LNCaP clone FGC (cell line): ENCODE results near the gene CAMK2A.

Experiments used
- DNase-seq: peaks from one replicate; pipeline ENCODE4 v3.0.0-alpha.2; 2011; ENCODE audit warnings: low read depth
- H3K4me3 ChIP-seq: 2 replicates; pipeline ENCODE4 v1.5.1; 2011; ENCODE audit warnings: mild to moderate bottlenecking, low read depth, low read length, control low read depth
- TF ChIP-seq, protein P1 (sequence below): IDR thresholded peaks from 2 replicates; pipeline ENCODE4 v1.5.1; 2012; ENCODE audit warnings: mild to moderate bottlenecking; ENCODE audit not compliant: control insufficient read depth, insufficient read depth; ENCODE audit errors: extremely low read depth

The CAMK2A gene

DNA sequence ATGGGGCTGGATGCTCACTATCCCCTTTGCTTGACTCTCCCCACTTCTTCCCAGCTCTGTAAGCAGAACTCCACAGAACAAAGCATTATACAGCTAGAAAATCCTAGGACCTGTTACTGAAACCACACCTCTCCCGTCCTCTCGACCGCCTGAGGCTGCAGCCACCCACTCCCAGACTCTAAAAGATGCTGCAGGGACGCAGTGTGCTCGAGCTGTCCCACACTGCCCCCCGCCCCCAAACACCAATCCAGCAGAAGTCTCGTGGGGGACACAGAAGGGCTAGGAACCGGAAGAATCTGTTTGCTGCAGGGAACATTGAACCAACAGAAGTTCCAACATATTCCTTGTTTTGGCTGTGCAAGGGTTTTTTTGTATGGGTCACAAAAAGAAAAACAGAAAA, 7.6 kb downstream of the CAMK2A start:
- TF ChIP-seq, protein P1, sequence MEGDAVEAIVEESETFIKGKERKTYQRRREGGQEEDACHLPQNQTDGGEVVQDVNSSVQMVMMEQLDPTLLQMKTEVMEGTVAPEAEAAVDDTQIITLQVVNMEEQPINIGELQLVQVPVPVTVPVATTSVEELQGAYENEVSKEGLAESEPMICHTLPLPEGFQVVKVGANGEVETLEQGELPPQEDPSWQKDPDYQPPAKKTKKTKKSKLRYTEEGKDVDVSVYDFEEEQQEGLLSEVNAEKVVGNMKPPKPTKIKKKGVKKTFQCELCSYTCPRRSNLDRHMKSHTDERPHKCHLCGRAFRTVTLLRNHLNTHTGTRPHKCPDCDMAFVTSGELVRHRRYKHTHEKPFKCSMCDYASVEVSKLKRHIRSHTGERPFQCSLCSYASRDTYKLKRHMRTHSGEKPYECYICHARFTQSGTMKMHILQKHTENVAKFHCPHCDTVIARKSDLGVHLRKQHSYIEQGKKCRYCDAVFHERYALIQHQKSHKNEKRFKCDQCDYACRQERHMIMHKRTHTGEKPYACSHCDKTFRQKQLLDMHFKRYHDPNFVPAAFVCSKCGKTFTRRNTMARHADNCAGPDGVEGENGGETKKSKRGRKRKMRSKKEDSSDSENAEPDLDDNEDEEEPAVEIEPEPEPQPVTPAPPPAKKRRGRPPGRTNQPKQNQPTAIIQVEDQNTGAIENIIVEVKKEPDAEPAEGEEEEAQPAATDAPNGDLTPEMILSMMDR: no peak
- DNase-seq: no peak
- no peak overlapping the region for H3K4me3 ChIP-seq

DNA sequence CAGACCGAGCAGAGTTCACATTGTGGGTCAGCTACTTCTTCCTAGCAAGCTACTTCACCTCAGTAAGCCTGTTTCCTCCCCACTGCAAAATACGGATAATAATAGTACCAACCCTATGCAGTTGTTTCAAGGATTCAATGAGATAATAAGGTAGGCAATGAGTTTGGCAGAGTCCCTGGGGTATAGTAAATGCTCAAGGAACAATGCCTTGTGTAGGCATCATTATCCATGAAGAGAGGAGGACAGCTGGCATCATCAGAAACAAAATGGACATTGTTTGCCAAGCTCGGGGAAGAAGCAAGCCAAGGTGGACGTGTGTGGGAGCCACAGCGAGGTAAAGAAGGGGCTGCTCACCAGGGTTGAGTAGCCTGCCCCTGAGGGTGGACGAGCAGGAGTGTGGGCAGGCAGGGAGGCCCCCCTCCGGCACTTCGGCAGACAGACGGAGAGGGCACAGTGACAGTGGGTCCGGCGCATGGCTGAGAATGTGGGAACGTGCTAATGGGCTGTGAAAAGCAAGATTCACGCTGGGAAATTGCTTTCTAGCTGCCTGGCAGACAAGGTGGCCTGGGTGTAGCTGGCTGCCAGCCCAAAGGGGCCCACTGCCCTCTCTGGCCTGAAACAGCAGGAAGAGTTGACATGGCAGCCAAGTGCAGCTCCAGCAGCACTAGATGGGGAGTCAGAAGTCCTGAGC, 10.1 kb downstream of the CAMK2A start:
- TF ChIP-seq, protein P1: no peak
- no peak for DNase-seq
- H3K4me3 ChIP-seq: no peak overlapping the region

DNA sequence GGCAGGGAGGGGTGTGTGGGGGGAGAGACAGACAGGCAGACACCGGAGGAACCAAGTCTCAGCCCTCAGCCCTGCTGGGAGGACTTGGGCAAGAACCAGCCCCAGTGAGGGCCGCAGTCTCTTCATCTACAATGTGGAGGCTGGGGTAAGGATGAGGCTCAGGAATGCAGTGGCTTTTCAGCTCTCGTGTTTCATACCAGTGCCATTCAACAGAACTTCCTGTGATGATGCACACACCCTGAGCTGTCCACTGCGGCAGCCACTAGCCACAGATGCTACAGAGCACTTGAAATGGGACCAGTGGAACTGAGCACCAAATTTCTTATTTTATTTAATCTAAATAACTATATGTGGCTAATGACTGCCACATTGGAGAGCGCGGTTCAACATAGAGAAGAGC, 10.7 kb downstream of the CAMK2A start:
- TF ChIP-seq, protein P1: no peak
- no peak overlapping the region for H3K4me3 ChIP-seq
- DNase-seq: no peak

DNA sequence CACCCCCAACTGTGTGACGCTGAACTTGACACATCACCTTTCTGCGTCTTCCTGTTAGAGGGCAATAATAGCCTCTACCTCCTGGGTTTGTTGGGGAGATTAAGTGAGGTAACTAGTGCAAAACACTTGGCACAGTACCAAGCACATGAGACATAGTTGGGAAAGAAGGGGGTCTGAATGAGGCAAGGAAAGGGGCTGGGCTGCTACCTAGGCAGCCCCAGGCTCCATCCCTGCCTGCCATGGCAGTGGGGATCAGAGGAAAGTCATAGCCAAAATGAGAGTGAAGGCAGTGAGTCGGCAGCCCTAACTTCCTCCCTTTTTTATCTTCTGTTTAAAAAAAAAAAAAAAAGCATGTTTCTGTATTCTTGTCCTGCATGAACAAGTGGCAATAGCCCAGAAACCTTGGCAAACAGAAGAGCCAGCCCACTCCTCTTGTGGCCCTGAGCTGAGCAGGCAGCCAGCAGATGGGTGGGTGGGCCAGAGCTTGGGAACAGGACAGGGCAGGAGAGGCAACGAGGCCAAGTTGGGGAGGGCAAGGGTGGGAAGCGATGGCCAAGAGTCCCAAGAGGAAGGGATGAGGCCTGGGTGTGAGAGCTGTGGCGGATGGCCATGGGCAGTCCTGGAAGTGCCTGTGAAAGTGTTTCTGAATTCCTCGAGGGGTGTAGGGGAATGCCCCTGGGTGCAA, 11.4 kb downstream of the CAMK2A start:
- DNase-seq: no peak
- TF ChIP-seq, protein P1: no peak
- H3K4me3 ChIP-seq: no peak overlapping the region

DNA sequence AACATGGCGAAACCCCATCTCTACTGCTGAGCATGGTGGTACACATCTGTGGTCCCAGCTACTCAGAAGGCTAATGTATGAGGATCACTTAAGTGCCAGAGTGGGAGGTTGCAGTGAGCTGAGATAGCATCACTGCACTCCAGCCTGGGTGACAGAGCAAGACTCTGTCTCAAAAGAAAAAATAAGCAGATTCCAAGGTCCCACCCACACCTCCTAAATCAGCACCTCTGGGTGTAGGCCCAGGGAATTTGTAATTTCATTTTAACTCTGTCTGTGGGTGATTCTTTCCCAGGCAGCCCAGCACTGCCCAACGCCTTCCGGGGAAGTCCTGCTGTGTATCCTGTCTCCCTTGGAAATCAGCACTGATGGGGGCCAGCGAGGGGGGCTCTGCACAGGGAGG, 12.5 kb downstream of the CAMK2A start:
- H3K4me3 ChIP-seq: no peak overlapping the region
- TF ChIP-seq, protein P1: no peak
- DNase-seq: no peak

DNA sequence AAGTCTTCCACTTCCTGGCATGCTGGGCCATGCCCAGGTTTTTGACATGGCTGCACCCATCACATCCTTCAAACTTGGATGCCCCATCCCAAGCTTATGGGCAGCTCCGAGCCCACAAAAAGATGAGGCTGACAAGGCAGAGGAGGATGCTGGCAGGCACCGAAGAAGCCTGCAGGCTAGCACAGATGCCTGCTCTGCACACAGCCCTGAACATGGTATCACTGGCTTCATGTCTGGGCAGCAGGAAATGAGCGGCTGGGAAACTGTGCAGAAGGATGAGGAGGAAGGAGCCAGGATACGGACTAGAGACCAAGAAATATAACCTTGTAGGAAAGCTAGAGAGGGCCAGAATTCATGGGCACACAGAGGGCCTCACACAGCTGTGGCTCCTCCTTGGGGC, 14.8 kb downstream of the CAMK2A start:
- no peak for DNase-seq
- TF ChIP-seq, protein P1: no peak
- H3K4me3 ChIP-seq: no peak overlapping the region
